IPS DF 4.7 (cell line): Measurements from ENCODE around the gene ANK3.
"Not testable (repeated sequence)": the region's sequence is repeated elsewhere in the genome, so short reads cannot be mapped to it uniquely, and the experiment has no call there.

Source experiments
- DNase-seq: peaks from one replicate; pipeline ENCODE4 v3.0.0-alpha.2; 2013; ENCODE audit warnings: low spot score; ENCODE audit errors: extremely low read depth

The ANK3 gene

DNA sequence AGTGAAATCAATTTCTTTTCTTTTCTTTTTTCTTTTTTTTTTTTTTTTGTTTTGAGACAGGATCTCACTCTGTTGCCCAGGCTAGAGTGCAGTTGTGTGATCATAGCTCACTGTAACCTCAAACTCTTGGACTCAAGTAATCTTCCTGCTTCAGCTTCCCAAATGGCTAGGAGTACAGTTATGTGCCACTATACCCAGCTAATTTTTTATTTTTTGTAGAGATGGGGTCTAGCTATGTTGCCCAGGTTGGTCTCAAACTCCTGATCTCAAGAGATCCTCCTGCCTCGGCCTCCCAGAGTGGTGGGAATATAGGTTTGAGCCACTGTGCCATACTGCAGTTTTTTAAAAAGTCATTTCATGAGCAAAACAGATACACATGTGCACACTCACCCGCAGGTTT is 79.8 kb downstream of the ANK3 start:
- DNase-seq, result no peak

DNA sequence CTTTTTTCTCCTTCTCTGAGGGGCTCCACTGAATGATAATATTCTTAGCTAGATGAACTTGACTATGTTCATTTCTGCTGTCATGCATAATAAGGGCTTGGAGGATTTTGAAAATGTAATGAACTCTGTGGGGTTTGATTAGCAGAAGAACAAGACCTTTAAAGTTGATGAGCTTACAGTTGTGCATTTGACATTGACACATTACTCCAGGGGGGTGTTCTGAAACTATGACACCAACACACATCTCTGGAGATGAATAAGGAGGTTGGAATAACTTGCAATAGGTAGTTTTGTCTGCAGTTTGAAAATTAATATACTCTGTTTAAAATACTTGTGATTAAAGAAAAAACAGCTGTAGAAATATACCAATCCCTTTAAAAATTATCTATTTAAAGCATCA is 80.3 kb downstream of the ANK3 start:
- no peak for DNase-seq

DNA sequence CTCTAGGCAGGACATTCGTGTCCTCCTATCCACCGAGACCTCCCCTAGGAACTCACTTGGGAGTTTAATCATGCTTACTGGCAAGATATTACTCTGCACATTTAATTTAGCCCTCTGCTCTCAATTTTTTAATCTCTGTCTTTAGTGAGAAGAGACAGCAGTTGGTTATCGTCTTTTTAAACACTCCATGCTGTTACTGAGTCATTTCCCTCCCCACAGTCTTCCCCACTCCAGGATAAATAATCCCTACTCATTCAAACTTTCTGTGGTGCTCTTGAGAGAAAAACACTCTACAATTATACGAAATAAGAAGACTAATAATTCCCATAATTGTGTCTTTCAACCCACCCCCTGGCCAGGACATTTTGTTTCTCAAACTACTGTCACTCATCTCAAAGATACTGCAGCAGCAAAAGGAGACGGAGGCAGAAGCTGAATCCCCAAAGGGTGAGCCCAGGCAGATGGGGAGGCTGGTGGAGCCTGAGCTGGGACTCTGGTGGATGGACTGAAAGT is 84.2 kb downstream of the ANK3 start:
- no peak for DNase-seq

DNA sequence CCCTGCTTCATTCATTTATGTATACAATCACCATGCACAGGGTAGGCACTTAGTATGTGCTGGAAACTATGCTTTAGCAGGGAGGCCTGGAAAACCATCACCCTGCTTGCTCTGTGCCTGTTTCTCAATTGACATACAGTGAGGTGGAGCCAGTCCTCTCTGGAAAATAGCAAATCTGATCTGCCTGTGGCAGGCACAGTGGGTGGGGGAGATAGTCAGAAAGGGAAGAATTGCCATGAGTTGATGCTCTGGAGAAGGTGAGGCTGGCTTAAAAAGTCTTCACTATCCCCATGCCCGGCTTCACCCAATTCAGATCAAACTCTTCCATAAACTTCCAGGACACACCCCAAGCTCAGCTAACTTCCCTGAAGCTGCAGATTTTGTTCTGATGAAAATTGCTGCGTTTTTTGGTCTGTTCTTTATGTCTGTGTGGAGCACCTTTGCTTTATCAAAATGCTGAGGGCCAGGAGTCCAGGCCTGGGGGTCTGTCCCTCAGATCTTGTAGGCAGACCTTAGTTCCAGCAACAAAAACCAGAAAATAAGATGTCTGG is 84.8 kb downstream of the ANK3 start:
- no peak for DNase-seq

DNA sequence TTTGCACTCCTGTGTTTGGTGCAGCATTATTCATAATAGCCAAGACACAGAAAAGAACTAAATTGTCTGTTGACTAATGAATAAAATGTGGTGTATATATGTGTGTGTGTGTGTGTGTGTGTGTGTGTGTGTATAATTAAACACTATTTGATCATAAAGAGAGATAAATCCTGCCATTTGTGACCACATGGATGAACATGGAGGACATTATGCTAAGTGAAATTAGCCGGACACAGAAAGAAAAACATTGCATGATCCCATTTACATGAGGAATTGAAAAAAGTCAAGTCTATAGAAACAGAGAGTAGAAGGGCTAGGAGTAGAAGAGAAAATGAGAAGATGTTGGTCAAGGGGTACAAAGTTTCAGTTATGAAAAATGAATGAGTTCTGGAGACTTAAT is 85.9 kb downstream of the ANK3 start:
- DNase-seq, result no peak

DNA sequence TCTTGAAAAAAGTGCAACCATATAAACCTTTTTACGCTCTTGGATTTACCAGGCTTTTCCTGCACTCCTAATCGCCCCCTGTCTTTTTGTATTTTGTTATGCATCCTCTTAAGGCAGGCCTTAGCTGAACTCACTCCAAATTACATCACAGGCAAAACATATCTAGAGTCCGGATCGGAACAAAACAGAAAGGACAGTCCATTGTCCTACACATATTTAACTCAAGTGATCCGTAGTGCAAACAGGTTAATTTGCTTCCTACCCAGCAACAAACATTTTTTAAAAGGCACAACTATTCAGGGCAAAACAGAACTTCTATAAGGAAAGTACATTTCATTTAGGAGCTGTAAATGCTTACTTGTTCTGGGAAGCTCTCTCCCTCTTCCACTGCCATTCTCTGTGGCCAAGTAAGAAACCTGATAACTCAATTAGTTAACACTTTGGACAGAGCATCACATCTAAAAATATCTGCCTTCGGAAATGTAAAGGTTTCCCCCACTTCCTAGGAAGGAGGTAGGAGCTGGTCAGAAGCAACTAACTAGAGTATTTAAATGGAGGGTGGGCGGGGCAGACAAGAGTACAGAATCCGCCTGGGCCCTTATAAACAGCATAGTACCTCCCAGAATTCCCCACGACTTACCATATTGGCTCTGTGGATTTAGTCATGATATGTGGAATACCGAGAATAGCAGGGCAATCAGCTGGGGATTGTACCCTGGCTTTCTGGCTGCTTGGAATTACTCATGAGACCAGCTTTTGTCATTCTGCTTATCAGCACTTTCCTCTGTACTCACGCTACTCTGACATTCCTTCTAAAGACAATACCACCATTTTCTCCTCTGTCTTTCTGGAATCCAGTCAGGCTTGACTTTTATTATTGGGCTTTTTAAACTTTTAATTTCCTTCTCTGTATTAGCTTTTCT is 89.5 kb downstream of the ANK3 start:
- DNase-seq, result peak; percentile 16

DNA sequence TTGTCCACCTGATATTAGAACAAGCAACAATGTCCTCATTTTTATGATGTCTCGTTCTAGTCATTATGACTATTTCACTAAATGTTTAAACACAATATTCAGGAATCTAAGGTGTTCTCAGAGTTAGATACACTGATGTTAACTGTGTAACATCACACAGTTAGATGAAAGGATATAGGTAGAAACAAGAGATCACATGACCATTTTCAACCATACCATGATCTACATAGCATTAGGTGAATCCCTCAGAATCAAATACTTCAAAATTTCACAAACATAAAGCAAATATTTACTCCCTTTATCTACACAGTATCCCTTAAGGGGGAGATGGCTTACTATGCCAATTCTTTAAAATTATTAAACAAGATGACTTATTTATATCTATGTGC is 90.3 kb downstream of the ANK3 start:
- no peak for DNase-seq

DNA sequence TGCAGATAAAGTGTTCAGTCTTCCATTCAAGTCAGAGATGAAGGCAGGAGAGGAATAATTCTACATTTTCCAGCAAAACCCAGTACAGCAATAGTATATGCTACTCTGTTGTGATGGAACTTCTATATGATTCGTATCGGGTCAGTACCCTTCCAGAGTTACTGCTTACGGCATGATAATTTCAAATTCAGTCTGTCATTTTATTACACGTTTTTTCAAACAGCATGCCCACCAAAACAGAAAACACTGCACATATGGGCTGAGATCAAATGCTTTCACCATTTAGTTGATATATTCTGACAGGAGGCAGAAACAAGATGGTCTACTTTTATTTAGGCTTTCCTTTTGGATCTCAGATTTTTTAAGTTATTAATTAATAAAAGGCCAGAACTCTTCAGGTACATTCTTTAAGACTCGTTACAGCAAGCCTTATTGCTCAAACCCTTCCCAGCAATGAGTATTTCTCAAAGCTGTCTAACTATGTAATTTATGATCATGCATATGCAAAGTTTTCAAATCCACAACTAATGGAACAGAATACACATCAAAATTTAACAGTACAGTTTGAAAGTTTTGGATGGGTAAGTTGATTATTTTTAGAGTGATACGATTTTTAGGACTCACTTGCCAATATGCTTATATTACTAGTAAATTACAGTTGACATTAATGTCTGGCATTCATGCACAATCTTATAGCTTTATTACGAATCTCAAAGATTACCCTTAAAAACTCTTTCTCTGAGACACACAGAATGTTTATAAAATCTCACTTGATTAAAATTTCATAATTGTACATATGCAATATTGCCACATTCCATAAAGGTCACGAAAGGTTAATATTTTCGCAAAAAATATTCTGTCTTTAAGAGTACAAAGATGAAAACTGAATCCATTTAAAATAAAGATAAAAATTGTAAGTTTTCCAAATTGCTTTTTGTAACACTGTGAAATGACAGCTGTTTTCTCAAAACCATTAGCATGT is 91.0 kb downstream of the ANK3 start:
- no peak for DNase-seq

DNA sequence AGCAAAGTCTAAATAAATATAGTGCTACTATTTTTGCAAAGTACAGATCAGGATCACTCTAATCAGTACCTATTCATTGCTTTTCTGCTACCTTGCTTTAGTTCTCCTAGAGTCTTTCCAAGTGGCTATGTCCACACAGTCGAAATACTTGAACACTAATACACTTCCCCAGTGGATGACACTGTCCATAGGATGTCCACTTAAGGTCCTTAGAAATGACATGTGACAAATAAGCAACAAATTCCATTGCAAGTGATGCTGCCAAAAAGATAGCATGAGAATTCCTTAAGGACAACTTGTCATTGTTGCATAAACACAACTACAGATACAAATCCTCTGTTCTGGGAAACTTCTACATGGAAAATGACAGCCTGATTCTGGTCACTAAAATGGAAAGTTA is 93.6 kb downstream of the ANK3 start:
- no peak for DNase-seq

DNA sequence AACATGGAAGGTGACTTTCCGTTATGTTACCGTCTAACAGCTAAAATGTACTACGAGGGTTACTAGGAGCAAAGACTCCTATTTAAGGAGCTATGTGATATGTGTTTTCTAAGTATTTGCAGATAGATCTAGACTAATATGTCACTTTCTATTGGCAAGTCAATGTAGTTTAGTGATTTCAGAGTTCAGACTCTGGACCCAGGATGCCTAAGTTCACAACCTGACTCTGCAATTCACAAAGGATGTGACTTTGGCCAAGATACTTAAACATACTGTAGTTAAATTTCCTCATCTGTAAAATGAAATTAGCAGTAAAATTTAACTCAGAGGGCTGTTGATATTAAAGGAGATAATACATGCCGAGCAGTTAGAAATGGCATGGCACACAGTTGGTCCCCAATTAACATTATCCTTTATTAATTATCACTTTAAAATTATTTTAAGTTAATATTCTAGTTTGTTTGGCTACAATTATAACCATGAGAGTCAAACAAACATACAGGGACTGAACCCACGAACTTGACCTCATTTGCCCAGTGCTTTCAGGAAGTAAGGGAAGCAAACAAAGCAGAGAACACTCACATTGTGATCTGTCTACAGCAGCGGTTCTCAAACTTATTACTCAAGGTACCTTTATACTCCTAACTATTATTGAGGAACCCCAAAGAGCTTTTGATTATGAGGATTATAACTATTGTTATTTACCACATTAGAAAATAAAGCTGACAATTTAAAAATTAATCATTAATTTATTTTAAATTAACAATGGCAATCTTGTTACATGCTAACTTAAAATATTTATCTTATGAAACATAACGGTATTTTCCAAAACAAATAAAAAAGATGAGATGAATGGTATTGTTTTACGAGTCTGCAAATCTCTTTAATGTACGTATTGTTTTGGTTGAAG is 94.4 kb downstream of the ANK3 start:
- no peak for DNase-seq

DNA sequence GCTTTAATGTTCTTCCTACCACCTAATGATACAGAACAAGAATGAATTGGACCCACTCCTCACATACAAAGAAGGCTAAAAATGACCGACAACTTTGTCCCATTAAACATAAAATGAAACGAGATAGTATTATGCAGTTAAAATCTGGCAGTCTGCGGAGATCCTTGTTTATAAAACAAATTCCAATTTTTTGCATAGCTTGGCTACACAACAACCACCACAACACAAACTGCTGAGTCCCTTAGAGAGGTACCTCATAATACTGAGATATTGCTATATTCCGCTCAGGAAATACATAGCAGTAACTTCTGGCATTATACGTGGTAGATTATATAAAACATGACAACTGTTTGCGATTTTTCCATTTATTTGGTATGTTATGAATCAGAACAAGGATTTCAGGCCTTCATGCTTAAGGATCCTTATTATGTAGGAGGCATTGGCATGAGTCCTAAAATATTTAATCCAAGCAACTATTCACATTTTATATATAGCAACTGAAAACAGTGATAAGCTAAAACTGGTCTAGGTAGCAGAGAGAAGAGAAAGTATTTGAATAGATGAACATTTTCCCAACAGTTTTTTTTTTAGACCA is 96.0 kb downstream of the ANK3 start:
- DNase-seq, result no peak

DNA sequence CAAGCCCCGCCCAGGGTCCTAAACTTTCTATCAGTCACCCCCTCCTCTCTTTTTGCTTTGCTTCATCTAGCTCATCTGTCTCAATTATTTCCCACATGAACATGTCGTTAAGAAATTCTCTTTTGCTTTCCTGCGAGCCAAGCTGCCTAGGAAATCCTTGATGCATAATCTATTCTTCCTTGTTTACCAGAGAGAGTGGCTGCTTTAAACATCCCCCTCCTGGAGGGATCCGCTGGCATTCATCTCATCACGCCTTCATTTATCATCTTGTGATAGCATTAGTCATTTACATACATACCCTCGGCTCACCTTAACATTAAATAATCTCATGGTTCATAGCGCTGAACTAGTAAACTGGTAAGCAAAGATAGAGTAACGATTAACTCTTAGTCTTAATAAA is 96.7 kb downstream of the ANK3 start:
- DNase-seq, result no peak

DNA sequence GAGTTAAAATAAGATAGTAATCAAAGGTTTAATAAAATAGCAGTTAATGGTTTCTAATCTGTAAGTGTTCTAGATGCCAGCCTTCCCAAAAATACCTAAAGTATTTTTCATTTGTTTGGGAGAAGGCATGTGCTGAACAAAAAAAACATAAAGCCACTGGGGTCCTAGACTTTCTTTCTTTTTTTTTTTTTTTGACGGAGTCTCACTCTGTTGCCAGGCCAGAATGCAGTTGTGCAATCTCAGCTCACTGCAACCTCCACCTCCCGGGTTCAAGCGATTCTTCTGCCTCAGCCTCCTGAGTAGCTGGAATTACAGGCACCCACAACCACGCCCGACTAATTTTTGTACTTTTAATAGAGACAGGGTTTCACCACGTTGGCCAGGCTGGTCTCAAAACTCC is 97.1 kb downstream of the ANK3 start:
- not testable (repeated sequence) for DNase-seq

DNA sequence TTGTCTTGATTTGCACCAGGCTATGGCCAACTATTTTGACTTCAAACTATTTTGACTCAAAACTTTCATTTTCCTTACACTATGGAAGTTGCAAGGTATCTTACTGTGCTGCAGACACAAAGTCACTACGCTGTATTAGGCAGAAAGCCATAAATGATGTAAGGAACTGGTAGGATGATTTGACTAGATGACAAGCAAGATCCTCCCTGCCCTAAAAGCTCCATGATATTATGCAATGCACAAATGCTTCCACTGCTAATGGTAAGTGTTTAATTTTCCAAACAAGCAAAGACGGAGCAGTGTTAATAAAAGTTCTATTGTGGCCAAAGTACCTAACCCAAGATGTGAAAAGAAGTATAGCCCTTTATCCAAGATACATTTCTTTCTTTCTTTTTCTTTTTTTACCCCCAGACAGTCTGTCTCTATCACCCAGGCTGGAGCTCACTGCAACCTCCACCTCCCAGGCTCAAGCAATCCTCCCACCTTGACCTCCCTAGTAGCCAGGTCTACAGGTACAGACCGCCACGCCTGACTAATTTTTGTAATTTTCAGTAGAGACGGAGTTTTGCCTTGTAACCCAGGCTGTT is 98.2 kb downstream of the ANK3 start:
- no peak for DNase-seq

DNA sequence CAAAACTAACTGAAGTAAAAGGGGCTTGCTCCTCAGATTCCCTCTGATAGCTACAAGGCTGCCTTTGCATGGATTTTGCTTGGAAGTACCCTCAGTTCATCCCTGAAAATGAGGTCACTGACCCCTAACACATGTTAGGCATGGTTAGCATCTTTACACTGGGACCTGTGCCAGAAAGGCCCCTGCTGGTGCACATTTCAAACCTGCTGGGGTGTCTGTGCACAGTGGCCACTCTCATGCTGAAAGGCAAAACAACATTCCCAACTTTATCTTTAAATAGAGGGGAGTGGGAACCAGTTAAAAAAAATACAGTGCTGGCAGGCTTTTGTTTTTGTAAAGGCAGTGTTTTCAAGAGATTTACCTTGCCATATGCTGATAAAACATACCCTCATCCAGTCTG is 99.1 kb downstream of the ANK3 start:
- DNase-seq, result no peak

DNA sequence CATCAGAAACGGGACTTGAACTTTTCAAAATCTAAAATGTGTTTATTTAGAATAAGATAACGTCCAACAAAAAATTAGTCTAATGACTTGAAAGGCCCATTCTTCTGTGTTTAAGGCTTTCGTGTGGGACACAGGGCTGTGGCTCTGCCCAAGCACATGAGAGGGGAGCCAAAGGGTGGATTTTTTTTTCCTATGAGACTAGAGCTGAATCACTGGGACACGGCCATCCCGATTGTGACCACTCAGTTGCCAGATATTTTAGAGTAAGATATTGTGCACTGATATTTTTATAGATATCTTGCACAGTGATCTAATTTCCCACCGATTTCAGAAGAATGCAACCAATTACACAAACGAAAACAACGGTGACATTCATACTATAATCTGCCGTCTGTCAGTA is 99.9 kb downstream of the ANK3 start:
- no peak for DNase-seq

DNA sequence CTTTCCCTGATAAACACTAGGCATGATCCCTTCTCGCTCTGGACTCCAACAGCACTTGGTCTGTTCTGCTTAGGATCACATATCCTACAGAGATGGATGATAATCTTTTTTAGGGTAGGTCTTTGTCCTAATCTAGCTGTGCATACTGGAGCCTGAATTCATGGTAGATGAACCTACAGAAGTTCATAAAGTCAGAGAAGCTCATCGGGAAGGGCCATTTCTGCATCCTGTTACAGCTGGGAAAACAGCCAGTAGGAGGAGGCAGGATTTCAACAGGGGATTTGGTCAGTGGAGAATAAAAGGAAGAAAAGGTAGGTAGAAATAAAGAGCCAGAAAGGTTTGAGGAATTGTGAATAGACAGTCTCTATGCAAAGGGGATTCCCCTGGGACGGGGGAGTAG is 101.4 kb downstream of the ANK3 start:
- DNase-seq, result no peak

DNA sequence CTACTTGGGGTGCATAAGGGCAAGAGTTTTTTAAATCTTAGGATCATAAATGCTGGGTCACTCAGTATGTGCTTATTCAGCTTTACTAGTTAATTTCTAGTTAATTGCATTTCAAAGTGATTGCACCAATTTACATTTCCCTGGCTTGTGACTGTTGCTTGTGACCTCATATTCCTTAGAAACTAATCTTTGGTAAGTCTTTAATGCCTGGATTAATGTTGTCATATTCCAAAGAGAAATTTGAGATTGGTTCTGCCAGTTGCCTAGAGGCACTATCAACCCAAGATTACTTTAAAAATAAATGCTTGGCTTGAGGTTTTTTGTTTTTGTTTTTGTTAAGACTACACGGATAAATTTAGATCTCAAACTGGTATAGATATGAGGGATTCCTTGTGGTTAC is 103.1 kb downstream of the ANK3 start:
- no peak for DNase-seq

DNA sequence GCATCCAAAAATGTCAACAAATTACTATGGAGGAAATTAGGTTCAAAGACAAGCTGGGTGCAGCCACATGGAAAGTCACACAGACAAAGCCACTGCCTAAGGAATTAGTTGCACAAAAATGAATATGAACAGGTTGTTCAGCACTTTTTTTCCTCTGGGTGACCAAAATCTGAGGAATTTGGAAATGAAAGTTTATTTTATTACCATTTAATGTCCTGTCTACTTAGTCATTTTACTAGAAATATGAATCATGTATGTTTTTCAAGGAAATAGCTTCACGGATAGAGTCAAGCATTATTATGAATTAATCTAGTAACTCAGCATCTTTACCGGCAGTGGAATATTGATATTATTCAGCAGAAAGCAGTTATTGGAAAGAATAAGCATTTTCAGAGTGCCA is 106.3 kb downstream of the ANK3 start:
- DNase-seq, result no peak

DNA sequence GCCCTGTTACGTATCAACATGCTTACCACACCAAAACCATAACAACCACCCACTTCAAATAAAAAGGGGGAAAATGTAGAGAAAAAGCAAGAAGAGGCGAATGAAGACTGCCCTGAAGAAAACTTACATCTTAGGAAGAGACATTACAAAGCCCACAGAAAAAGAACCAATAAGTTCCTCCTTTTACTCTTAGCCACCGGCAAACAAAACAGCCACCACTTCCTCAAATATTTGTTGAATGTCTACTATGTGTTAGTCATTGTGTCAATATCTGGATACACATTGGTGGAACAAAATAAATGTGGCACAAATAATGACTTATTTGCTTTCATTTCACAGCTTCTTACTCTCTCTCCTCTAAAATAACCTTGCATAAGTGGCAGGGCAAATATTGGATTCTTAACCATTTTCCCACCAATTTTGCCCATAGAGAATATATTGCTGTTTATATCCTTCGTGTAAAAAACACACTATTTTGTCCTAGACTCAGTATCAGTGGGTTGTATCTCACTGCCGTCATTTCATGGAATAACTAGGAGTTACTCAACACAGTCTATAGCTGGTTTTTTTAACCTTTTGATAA is 106.8 kb downstream of the ANK3 start:
- DNase-seq, result no peak
